ENCODE measurements around the gene HDLBP.

GRCh38 chr2:241208058-241208457, 107.4 kb downstream of the HDLBP start:
- TF ChIP-seq, protein P1, sequence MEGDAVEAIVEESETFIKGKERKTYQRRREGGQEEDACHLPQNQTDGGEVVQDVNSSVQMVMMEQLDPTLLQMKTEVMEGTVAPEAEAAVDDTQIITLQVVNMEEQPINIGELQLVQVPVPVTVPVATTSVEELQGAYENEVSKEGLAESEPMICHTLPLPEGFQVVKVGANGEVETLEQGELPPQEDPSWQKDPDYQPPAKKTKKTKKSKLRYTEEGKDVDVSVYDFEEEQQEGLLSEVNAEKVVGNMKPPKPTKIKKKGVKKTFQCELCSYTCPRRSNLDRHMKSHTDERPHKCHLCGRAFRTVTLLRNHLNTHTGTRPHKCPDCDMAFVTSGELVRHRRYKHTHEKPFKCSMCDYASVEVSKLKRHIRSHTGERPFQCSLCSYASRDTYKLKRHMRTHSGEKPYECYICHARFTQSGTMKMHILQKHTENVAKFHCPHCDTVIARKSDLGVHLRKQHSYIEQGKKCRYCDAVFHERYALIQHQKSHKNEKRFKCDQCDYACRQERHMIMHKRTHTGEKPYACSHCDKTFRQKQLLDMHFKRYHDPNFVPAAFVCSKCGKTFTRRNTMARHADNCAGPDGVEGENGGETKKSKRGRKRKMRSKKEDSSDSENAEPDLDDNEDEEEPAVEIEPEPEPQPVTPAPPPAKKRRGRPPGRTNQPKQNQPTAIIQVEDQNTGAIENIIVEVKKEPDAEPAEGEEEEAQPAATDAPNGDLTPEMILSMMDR (conservative IDR thresholded peaks at IDR 0.05) = no peak
- no peak for TF ChIP-seq EZH2 (IDR thresholded peaks at IDR 0.05; ENCODE audit: low read depth)

All from PC-9 (cell line).